SK-N-MC (cell line): ENCODE data around the gene FBLIM1.
"Not testable (repeated sequence)": the region's sequence is repeated elsewhere in the genome, so short reads cannot be mapped to it uniquely, and the experiment has no call there.

Source experiments
- DNase-seq: peaks from one replicate; pipeline ENCODE4 v3.0.0-alpha.2; 2011; ENCODE audit warnings: low read depth, low spot score
- H3K27ac ChIP-seq: fragments of 200-600 bp; sonication (generic); 2 replicates; pipeline ENCODE4 v1.5.1; 2016; ENCODE audit warnings: mixed run types
- H3K36me3 ChIP-seq: fragments of 200-600 bp; sonication (generic); 2 replicates; pipeline ENCODE4 v1.6.1; 2017; ENCODE audit warnings: antibody characterized with exemption, low read length, mixed read lengths; ENCODE audit not compliant: insufficient read depth
- H3K4me3 ChIP-seq: fragments of 200-600 bp; sonication (generic); 2 replicates; pipeline ENCODE4 v1.5.1; 2016
- H3K9ac ChIP-seq: fragments of 200-600 bp; sonication (generic); 2 replicates; pipeline ENCODE4 v1.8.0; 2017; ENCODE audit warnings: mixed run types, mixed read lengths; ENCODE audit not compliant: insufficient read length
- H3K9me3 ChIP-seq: fragments of 200-600 bp; sonication (generic); 2 replicates; pipeline ENCODE4 v1.6.1; 2017; ENCODE audit warnings: low read depth, mild to moderate bottlenecking, antibody characterized with exemption, low read length, moderate library complexity, mixed read lengths
- EZH2 ChIP-seq: fragments of 200-600 bp; sonication (generic); IDR thresholded peaks from one replicate; pipeline ENCODE4 v1.6.1; 2017; ENCODE audit warnings: antibody characterized with exemption
- FOXP2 ChIP-seq: optimal IDR thresholded peaks from 2 replicates; pipeline ENCODE3; 2011; ENCODE audit warnings: mild to moderate bottlenecking, moderate library complexity; ENCODE audit not compliant: insufficient read depth; ENCODE audit errors: extremely low read length, control extremely low read depth
- POLR2AphosphoS5 ChIP-seq: IDR thresholded peaks from 2 replicates; pipeline ENCODE4 v1.6.1; 2012; ENCODE audit warnings: mild to moderate bottlenecking, low read depth, low read length, borderline replicate concordance

The FBLIM1 gene

DNA sequence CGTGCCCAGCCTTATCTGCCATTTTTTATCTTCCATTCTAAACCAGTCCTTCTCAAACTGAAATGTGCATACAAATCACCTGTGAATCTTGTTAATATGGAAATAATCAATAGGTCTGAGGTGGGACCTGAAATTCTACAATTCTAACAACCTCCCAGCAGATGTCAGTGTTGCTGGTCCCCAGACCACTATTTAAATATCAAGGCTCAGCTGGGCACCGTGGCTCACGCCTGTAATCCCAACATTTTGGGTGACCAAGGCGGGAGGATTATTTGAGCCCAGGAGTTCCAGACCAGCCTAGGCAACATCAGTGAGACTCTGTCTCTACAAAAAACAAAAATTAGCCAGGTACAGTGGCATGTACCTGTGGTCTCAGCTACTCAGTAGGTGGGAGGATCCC, 44.8 kb downstream of the FBLIM1 start:
- Histone ChIP-seq H3K9me3 (no peaks in the 10 kb centered on the region), H3K4me3 (no peak overlapping the region), H3K27ac (no peak overlapping the region), H3K9ac (no peak overlapping the region), H3K36me3 (no peaks in the 10 kb centered on the region)
- no peak for DNase-seq
- TF ChIP-seq FOXP2 (no peak), EZH2 (no peak), POLR2AphosphoS5 (no peak)

GRCh38 chr1:15804060-15804459, 45.5 kb downstream of the FBLIM1 start:
- no peak for DNase-seq
- no peak overlapping the region for H3K27ac ChIP-seq
- no peak overlapping the region for H3K9ac ChIP-seq
- no peaks in the 10 kb centered on the region for H3K36me3 ChIP-seq
- H3K9me3 ChIP-seq, result no peaks in the 10 kb centered on the region
- no peak for TF ChIP-seq POLR2AphosphoS5
- no peak for TF ChIP-seq FOXP2
- no peak for TF ChIP-seq EZH2
- no peak overlapping the region for H3K4me3 ChIP-seq

DNA sequence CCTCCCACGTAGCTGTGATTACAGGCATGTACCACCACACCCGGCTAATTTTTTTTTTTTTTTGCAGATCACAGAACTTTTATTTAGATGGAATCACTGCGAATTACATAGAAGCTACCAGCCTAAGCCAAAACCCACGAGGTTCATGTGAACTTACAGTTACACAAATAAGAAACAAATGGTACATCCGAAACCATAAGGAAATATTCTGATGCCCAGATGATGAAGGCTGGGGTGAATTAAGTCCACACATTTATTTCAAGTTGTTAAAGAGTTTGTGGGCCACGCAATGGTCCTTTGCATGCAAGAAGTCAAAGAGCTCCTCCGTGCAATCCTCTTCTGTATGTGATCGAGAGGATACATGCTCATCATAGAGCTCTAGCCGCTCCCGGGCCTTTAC, 48.5 kb downstream of the FBLIM1 start:
- TF ChIP-seq FOXP2 (no peak), EZH2 (no peak), POLR2AphosphoS5 (no peak)
- no peak overlapping the region for H3K9ac ChIP-seq
- no peak overlapping the region for H3K4me3 ChIP-seq
- no peaks in the 10 kb centered on the region for H3K36me3 ChIP-seq
- no peak for DNase-seq
- no peak overlapping the region for H3K27ac ChIP-seq
- H3K9me3 ChIP-seq, result no peaks in the 10 kb centered on the region

DNA sequence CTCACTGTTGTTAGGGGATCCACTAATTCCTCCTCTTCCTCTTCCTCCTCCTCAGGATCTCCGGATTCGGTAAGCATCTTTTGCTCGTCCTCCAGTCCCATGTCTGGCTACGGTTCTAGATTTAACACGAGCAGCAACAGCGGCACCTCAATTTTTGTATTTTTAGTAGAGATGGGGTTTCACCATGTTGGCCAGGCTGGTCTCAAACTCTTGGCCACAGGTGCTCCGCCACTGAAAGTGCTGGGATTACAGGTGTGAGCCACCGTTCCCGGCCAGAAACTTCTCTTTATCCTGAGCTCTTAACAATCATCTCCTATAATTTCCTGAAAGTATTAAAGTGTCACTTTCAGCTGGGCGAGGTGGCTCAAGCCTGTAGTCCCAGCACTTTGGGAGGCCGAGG, 49.0 kb downstream of the FBLIM1 start, which contains the start of gene UQCRHL:
TSS of gene UQCRHL (minus strand) at position 101 of the 400 bp plus-strand sequence. CDS start at position 101, 0 bp downstream.
- not testable (repeated sequence) for H3K9me3 ChIP-seq, H3K4me3 ChIP-seq, H3K27ac ChIP-seq

DNA sequence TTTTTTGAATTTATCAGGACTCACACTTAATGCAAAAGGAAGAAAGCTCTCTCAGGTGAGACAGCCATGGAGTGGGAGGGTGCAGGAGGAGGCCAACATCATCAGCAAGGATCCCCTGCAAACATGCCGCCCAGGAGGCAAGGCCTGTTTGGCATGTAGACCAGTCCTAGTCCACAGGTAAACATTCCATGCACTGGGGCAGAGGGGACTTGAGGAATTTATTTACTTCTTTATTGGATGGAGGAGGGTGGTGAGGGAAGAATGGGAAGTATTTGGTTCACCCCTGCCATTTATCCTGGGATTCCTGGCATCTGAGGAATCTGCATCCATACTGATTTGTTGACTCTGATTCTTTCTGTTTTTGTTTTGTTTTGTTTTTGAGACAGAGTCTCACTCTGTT, 50.4 kb downstream of the FBLIM1 start:
- H3K36me3 ChIP-seq, result no peaks in the 10 kb centered on the region
- H3K9me3 ChIP-seq, result no peaks in the 10 kb centered on the region
- H3K4me3 ChIP-seq, result no peak overlapping the region
- H3K27ac ChIP-seq, result no peak overlapping the region
- DNase-seq, result no peak
- H3K9ac ChIP-seq, result no peak overlapping the region
- no peak for TF ChIP-seq FOXP2
- no peak for TF ChIP-seq POLR2AphosphoS5
- no peak for TF ChIP-seq EZH2

More for the DNA sequence above, 49.0 kb downstream of the FBLIM1 start, which contains the start of gene UQCRHL:
- not testable (repeated sequence) for DNase-seq, H3K9ac ChIP-seq, H3K36me3 ChIP-seq

DNA sequence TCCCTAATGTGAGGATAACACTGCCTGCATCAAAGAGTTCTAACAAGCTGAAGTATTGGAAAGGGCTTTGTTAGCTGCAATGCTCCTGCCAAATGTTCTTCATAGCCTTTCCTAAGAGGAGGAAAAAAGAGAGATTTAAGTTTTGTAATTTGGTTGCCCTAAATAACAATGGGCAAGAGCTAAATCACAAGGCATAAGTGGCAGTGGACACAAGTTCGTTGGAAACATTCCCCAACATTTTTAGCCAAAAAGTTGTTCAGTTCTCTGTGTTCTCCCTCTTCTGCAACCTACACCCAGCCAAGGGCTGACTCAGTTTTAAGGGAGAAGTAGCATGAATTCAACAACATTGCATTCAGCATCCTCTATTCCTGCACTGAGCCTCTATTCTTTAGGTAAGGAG, 51.5 kb downstream of the FBLIM1 start:
- Histone ChIP-seq H3K4me3 (no peak overlapping the region), H3K27ac (no peak overlapping the region), H3K9ac (no peak overlapping the region), H3K36me3 (no peaks in the 10 kb centered on the region), H3K9me3 (no peaks in the 10 kb centered on the region)
- DNase-seq, result no peak
- TF ChIP-seq POLR2AphosphoS5, result no peak
- no peak for TF ChIP-seq EZH2
- no peak for TF ChIP-seq FOXP2

GRCh38 chr1:15816674-15817073, 58.1 kb downstream of the FBLIM1 start:
- TF ChIP-seq FOXP2 (no peak), EZH2 (no peak), POLR2AphosphoS5 (no peak)
- Histone ChIP-seq H3K9me3 (no peaks in the 10 kb centered on the region), H3K4me3 (no peak overlapping the region), H3K9ac (no peak overlapping the region), H3K36me3 (no peaks in the 10 kb centered on the region), H3K27ac (no peak overlapping the region)
- no peak for DNase-seq

DNA sequence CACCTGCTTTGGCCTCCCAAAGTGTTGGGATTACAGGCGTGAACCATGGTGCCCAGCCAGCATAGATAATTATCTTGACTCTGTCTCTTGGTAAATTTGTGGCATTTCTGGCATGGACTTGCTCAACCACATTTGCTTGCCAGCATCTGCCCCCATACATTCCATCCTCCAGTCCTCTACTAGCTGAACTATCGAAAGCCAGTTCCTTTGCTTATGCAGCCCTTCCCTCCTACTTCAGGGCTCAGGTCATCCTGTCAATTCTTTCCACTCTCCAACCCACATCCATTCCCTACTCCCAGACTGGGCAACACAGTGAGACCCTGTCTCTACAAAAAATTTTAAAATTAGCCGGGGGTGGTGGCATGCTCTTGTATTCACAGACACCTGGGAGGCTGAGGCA, 61.9 kb downstream of the FBLIM1 start:
- Histone ChIP-seq H3K27ac (no peak overlapping the region), H3K9me3 (no peaks in the 10 kb centered on the region), H3K36me3 (no peaks in the 10 kb centered on the region), H3K9ac (no peak overlapping the region), H3K4me3 (no peak overlapping the region)
- TF ChIP-seq FOXP2 (no peak), EZH2 (no peak), POLR2AphosphoS5 (no peak)
- DNase-seq, result no peak

GRCh38 chr1:15825800-15826199, 67.2 kb downstream of the FBLIM1 start:
- Histone ChIP-seq H3K36me3 (no peaks in the 10 kb centered on the region), H3K9me3 (no peaks in the 10 kb centered on the region), H3K27ac (no peak overlapping the region), H3K9ac (no peak overlapping the region), H3K4me3 (no peak overlapping the region)
- DNase-seq, result no peak
- TF ChIP-seq EZH2 (no peak), POLR2AphosphoS5 (no peak), FOXP2 (no peak)
